ENCODE results near the gene DOCK2. TPM values are rescaled to one million over a fixed set of nuclear protein-coding genes. Genes with fewer than 3 reads are reported as not detected.

The DOCK2 gene
- total and polyA plus RNA-seq, 4 experiments from 2014 or later = 45.8 to 223 (median 162) TPM

DNA sequence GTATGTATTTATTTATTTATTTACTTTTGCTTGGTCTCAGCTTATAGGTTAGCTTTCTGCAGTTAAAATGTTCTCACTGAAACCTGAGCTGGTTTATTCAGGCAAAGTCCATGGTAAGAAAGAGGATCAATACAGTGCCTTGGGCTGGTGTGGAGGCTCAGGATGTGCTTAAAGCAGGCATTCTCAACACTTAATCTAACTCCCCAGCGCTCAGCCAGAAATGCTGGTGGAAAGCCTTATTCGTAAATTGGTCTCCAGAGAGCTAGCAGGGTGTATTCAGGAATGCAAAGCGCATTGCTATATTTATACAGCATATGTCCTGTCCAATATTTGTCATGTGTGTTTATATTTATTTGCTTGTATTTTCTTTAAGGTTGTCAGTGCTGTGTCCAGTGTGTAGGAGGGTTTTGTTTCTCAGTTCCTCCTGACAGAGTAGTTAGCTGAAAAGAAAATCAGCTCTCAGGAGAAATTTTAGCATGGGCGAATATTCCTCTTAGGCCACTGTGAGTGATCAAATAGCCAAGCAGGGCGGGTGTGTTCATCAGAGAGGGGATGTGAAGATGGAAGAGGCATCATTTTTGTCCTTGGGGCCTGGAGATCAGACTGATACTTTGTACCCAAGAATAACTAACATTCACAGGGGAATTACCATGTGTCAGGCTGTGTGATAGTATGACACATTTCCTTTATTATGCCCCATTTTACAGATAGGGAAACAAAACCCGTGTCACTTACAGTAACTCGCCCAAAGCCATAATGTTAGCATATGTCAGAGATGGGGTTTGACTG, 65.8 kb downstream of the DOCK2 start:
- Histone ChIP-seq H3K4me1 (ENCODE audit: insufficient read depth, low read length) (no peaks in the 10 kb centered on the region), H3K9me3 (ENCODE audit: control insufficient read depth in 1 of 2, low read length in 2 of 2) (no peaks in the 10 kb centered on the region), H3K27ac (ENCODE audit: low read depth, low read length) (no peak overlapping the region), H3K4me3 (ENCODE audit: low read length in 2 of 2) (no peak overlapping the region), H3K36me3 (ENCODE audit: insufficient read depth, low read length) (peaks cover 90% of the 10 kb centered on the region), H3K27me3 (ENCODE audit: insufficient read depth, low read length) (no peaks in the 10 kb centered on the region)
- DNase-seq = no peak
- peaks cover 0 to 1% (median 0%) of the 10 kb centered on the region in 8 donors for H3K9me3 Mint-ChIP-seq
- peaks cover 0 to 2% (median 0%) of the 10 kb centered on the region in 4 donors for H3K4me1 Mint-ChIP-seq
- intact Hi-C loops (cut with micrococcal nuclease) = no loop called here
- H3K27ac Mint-ChIP-seq = peak overlapping the region in 1 of 7 donors; percentile 34
- H3K36me3 Mint-ChIP-seq = peaks cover 79 to 92% of the 10 kb centered on the region in 2 donors
- no peaks in the 10 kb centered on the region for H3K27me3 Mint-ChIP-seq
- H3K4me3 Mint-ChIP-seq = no peak overlapping the region
- CTCF ChIA-PET (ENCODE audit: partially characterized antibody) = interaction anchor here (1.7 kb wide), 1 partner anchor 19 kb away, joined by 4 read pairs; no protein-coding TSS in a partner anchor
- POLR2A ChIA-PET (ENCODE audit: partially characterized antibody) = no interaction called here

DNA sequence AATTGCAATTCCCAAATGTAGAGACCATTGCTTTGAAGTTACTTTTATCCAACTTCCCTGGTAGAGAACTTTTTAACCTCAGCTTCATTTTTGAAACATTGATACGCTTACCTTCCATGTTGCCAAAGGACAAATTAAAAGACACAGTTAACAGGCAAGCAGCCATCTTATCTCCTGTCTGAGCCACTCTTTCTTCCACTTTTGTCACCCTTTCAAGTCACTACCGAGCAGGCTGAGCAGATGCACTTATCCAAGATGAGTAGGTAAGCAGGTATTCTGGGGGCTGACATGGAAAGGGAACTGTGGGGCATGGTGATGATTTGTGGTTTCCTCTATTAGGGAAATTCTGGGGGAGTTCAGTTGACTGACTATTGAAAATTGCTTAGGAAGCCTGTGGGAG, 66.7 kb downstream of the DOCK2 start:
- CTCF ChIA-PET (ENCODE audit: partially characterized antibody) = no interaction called here

DNA sequence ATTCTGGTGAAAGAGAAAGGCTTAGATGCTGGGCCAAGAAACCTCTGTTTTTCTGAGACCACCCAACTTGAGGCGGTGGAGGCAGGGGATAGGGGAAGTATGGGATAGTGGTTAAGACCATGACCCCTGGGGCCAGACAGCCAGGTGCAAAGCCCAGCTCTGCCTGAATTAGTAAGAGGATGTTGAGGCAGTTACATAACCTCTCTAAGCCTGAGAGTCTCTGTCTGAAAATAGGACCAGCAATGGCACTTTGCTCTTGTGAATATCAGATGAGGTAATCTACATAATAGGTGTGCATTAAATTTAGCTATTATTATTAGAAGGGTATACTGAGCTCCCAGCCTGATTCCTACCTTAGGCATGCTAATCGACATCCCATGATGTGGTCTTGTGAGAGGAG, 68.2 kb downstream of the DOCK2 start:
- Mint-ChIP-seq H3K4me1 (peaks cover 0 to 2% (median 0%) of the 10 kb centered on the region in 4 donors), H3K36me3 (peaks cover 72 to 91% of the 10 kb centered on the region in 2 donors), H3K9me3 (peaks cover 0 to 1% (median 0%) of the 10 kb centered on the region in 8 donors), H3K4me3 (no peak overlapping the region), H3K27me3 (no peaks in the 10 kb centered on the region), H3K27ac (peak overlapping the region in 3 of 7 donors; percentile 11 to 15 (median 13))
- H3K4me1 ChIP-seq (ENCODE audit: insufficient read depth, low read length) = no peaks in the 10 kb centered on the region
- H3K27ac ChIP-seq (ENCODE audit: low read depth, low read length) = no peak overlapping the region
- peaks cover 88% of the 10 kb centered on the region for H3K36me3 ChIP-seq (ENCODE audit: insufficient read depth, low read length)
- H3K4me3 ChIP-seq (ENCODE audit: low read length in 2 of 2) = no peak overlapping the region
- ChIA-PET CTCF (ENCODE audit: partially characterized antibody) (no interaction called here), POLR2A (ENCODE audit: partially characterized antibody) (no interaction called here)
- no peaks in the 10 kb centered on the region for H3K27me3 ChIP-seq (ENCODE audit: insufficient read depth, low read length)
- no peak for DNase-seq
- no peaks in the 10 kb centered on the region for H3K9me3 ChIP-seq (ENCODE audit: control insufficient read depth in 1 of 2, low read length in 2 of 2)
- intact Hi-C loops (cut with micrococcal nuclease) = no loop called here

More for the DNA sequence above, 66.7 kb downstream of the DOCK2 start:
- Mint-ChIP-seq H3K27me3 (no peaks in the 10 kb centered on the region), H3K4me3 (no peak overlapping the region), H3K36me3 (peaks cover 80 to 92% of the 10 kb centered on the region in 2 donors), H3K4me1 (peaks cover 0 to 2% (median 0%) of the 10 kb centered on the region in 4 donors), H3K27ac (peak overlapping the region in 1 of 7 donors; percentile 38), H3K9me3 (peaks cover 0 to 1% (median 0%) of the 10 kb centered on the region in 8 donors)
- intact Hi-C loops (cut with micrococcal nuclease) = no loop called here
- Histone ChIP-seq H3K27me3 (ENCODE audit: insufficient read depth, low read length) (no peaks in the 10 kb centered on the region), H3K4me1 (ENCODE audit: insufficient read depth, low read length) (no peaks in the 10 kb centered on the region), H3K9me3 (ENCODE audit: control insufficient read depth in 1 of 2, low read length in 2 of 2) (no peaks in the 10 kb centered on the region), H3K36me3 (ENCODE audit: insufficient read depth, low read length) (peaks cover 89% of the 10 kb centered on the region), H3K27ac (ENCODE audit: low read depth, low read length) (no peak overlapping the region), H3K4me3 (ENCODE audit: low read length in 2 of 2) (no peak overlapping the region)
- DNase-seq = no peak
- POLR2A ChIA-PET (ENCODE audit: partially characterized antibody) = no interaction called here

DNA sequence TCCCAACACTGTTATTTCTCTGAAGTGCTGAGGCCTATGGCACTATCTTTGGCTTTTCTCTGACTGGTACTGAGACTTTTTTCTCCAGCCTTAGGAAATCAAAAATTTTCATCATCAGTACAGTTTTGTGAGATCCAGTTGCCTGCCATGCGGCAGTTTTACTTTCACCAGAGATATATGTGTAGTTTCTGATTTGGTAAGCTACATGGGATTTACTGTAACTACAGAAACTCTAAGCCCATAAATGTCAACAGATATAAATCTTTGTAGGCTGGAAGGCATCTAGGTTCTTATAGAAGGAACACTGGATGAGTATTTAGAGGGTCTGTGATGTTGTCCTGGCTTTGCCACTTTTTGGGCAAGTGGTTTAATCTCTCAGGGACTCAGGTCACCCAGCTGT, 69.0 kb downstream of the DOCK2 start:
- no peak overlapping the region for H3K27ac ChIP-seq (ENCODE audit: low read depth, low read length)
- intact Hi-C loops (cut with micrococcal nuclease) = no loop called here
- peaks cover 74 to 92% of the 10 kb centered on the region in 2 donors for H3K36me3 Mint-ChIP-seq
- peaks cover 0 to 2% (median 0%) of the 10 kb centered on the region in 4 donors for H3K4me1 Mint-ChIP-seq
- no peak overlapping the region for H3K4me3 ChIP-seq (ENCODE audit: low read length in 2 of 2)
- peak overlapping the region in 1 of 7 donors; percentile 31 for H3K27ac Mint-ChIP-seq
- no peaks in the 10 kb centered on the region for H3K4me1 ChIP-seq (ENCODE audit: insufficient read depth, low read length)
- no peaks in the 10 kb centered on the region for H3K27me3 Mint-ChIP-seq
- no peaks in the 10 kb centered on the region for H3K9me3 ChIP-seq (ENCODE audit: control insufficient read depth in 1 of 2, low read length in 2 of 2)
- no peak overlapping the region for H3K4me3 Mint-ChIP-seq
- ChIA-PET CTCF (ENCODE audit: partially characterized antibody) (interaction anchor here (0.9 to 1.2 kb wide), 2 partner anchors 19 to 124 kb away, joined by 3 read pairs; no protein-coding TSS in a partner anchor), POLR2A (ENCODE audit: partially characterized antibody) (no interaction called here)
- H3K9me3 Mint-ChIP-seq = peaks cover 0 to 1% (median 0%) of the 10 kb centered on the region in 8 donors
- no peak for DNase-seq
- H3K27me3 ChIP-seq (ENCODE audit: insufficient read depth, low read length) = no peaks in the 10 kb centered on the region
- H3K36me3 ChIP-seq (ENCODE audit: insufficient read depth, low read length) = peaks cover 91% of the 10 kb centered on the region

DNA sequence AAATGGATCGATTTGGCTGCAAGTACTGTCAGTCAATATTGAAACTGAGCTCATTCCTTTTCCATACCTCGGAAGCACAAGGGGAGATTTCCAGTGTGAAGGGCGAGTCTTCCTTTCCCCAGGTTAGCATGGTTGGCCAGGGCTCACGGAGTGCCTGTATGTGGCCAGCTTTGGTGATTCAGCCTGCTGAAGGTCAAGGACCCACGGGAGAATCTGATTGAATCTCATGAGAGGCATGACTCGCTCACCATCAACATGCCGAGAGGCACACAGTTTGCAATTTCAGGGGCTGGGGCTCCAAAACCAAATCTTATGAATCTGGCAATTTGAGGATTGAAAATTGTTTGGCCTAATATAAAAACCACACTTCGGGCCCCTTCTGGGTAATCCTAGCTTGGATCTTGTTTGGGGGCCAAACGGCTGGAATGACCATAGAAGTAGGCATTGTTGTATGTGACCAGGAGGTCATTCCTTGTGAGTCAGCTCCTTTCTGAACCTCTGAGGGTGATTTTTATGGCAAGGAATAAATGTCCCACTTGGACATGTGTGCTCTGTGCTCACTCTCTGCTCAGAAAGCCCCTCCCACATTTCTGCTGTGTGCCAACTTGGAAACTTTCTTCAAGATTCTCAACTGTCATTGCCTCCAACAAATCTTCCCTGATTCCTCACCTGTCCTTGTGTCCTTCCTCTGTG, 69.8 kb downstream of the DOCK2 start:
- ChIA-PET POLR2A (ENCODE audit: partially characterized antibody) (no interaction called here), CTCF (ENCODE audit: partially characterized antibody) (interaction anchor here (0.9 to 1.2 kb wide), 2 partner anchors 18 to 125 kb away, joined by 3 read pairs; no protein-coding TSS in a partner anchor)
- Mint-ChIP-seq H3K27ac (peak overlapping the region in 3 of 7 donors; percentile 37 to 72 (median 71)), H3K36me3 (peaks cover 73 to 91% of the 10 kb centered on the region in 2 donors), H3K9me3 (peaks cover 0 to 1% (median 0%) of the 10 kb centered on the region in 8 donors), H3K4me1 (peaks cover 0 to 2% (median 0%) of the 10 kb centered on the region in 4 donors), H3K27me3 (no peaks in the 10 kb centered on the region), H3K4me3 (no peak overlapping the region)
- no peaks in the 10 kb centered on the region for H3K27me3 ChIP-seq (ENCODE audit: insufficient read depth, low read length)
- no peaks in the 10 kb centered on the region for H3K9me3 ChIP-seq (ENCODE audit: control insufficient read depth in 1 of 2, low read length in 2 of 2)
- peaks cover 87% of the 10 kb centered on the region for H3K36me3 ChIP-seq (ENCODE audit: insufficient read depth, low read length)
- intact Hi-C loops (cut with micrococcal nuclease) = no loop called here
- H3K4me3 ChIP-seq (ENCODE audit: low read length in 2 of 2) = no peak overlapping the region
- no peak for DNase-seq
- H3K27ac ChIP-seq (ENCODE audit: low read depth, low read length) = no peak overlapping the region
- H3K4me1 ChIP-seq (ENCODE audit: insufficient read depth, low read length) = no peaks in the 10 kb centered on the region

DNA sequence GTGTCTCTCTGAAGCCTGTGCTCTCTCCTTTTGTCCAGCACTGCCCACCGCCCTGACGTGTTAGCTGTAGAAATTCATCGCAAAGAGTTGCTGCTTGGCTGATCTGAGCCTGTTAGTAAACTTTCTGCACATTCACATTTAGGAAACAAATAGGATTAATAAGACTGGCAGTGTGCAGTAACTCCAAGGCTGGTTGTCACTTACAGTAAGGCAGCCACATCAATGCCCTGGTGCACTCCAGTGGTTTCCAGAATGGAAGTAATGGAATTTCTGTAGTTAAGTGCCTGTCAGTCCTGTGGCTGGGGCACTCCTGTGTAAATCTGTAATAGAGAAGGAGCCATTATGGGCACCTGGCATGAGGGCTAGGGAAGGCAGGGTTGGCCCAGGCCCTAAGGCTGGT, 70.6 kb downstream of the DOCK2 start:
- intact Hi-C loops (cut with micrococcal nuclease) = no loop called here
- Mint-ChIP-seq H3K36me3 (peaks cover 74 to 92% of the 10 kb centered on the region in 2 donors), H3K4me3 (no peak overlapping the region), H3K27me3 (no peaks in the 10 kb centered on the region), H3K9me3 (no peaks in the 10 kb centered on the region), H3K27ac (peak overlapping the region in 3 of 7 donors; percentile 0 to 78 (median 2)), H3K4me1 (peaks cover 0 to 2% (median 0%) of the 10 kb centered on the region in 4 donors)
- POLR2A ChIA-PET (ENCODE audit: partially characterized antibody) = no interaction called here
- no peak for DNase-seq
- no peak overlapping the region for H3K4me3 ChIP-seq (ENCODE audit: low read length in 2 of 2)
- H3K27ac ChIP-seq (ENCODE audit: low read depth, low read length) = no peak overlapping the region
- no peaks in the 10 kb centered on the region for H3K4me1 ChIP-seq (ENCODE audit: insufficient read depth, low read length)
- no peaks in the 10 kb centered on the region for H3K9me3 ChIP-seq (ENCODE audit: control insufficient read depth in 1 of 2, low read length in 2 of 2)
- H3K27me3 ChIP-seq (ENCODE audit: insufficient read depth, low read length) = no peaks in the 10 kb centered on the region
- H3K36me3 ChIP-seq (ENCODE audit: insufficient read depth, low read length) = peaks cover 87% of the 10 kb centered on the region
- CTCF ChIA-PET (ENCODE audit: partially characterized antibody) = no interaction called here

DNA sequence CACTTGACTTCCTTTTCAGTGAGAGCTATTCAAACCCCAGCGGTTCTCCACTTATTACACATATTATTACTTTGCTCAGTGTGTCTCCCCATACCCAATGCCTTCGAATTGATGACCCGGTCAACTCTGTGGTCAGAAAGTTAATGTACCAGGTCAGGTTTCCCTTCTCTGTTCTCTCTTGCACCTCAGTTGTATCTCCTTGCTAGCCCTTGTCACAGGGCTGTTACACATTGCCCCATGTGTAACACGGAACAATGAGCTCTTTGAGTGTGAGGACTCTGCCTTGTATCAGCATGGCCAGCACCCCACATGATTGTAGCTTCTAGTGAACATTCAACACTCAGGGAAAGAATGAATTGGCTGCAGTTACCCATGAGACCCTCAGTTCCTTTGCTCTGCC, 73.6 kb downstream of the DOCK2 start:
- DNase-seq = no peak
- peak overlapping the region in 1 of 8 donors; percentile 28 for H3K4me3 Mint-ChIP-seq
- H3K4me3 ChIP-seq (ENCODE audit: low read length in 2 of 2) = no peak overlapping the region
- POLR2A ChIA-PET (ENCODE audit: partially characterized antibody) = interaction anchor here (1.1 kb wide), 1 partner anchor 73 kb away, joined by 3 read pairs; no protein-coding TSS in a partner anchor
- peaks cover 0 to 2% (median 0%) of the 10 kb centered on the region in 8 donors for H3K9me3 Mint-ChIP-seq
- H3K27me3 ChIP-seq (ENCODE audit: insufficient read depth, low read length) = no peaks in the 10 kb centered on the region
- H3K27me3 Mint-ChIP-seq = no peaks in the 10 kb centered on the region
- no peaks in the 10 kb centered on the region for H3K4me1 ChIP-seq (ENCODE audit: insufficient read depth, low read length)
- peaks cover 82% of the 10 kb centered on the region for H3K36me3 ChIP-seq (ENCODE audit: insufficient read depth, low read length)
- CTCF ChIA-PET (ENCODE audit: partially characterized antibody) = no interaction called here
- peaks cover 0 to 3% (median 0%) of the 10 kb centered on the region in 4 donors for H3K4me1 Mint-ChIP-seq
- intact Hi-C loops (cut with micrococcal nuclease) = no loop called here
- H3K36me3 Mint-ChIP-seq = peaks cover 82 to 94% of the 10 kb centered on the region in 2 donors
- peak overlapping the region in 3 of 7 donors; percentile 3 to 11 (median 9) for H3K27ac Mint-ChIP-seq
- H3K9me3 ChIP-seq (ENCODE audit: control insufficient read depth in 1 of 2, low read length in 2 of 2) = no peaks in the 10 kb centered on the region
- no peak overlapping the region for H3K27ac ChIP-seq (ENCODE audit: low read depth, low read length)

Data from CD4-positive, alpha-beta memory T cell (primary cell).